H1 (cell line): Measurements from ENCODE around the gene ARPC4. TPM values are rescaled to one million over a fixed set of nuclear protein-coding genes. Genes with fewer than 3 reads are reported as not detected.

ENCODE experiments used
- CEBPB ChIP-seq: IDR thresholded peaks from 2 replicates; pipeline ENCODE4 v1.6.1; 2012; ENCODE audit warnings: low read depth, low read length
- E2F6 ChIP-seq: IDR thresholded peaks from 2 replicates; pipeline ENCODE4 v1.6.1; 2012; ENCODE audit warnings: inconsistent platforms
- PHF8 ChIP-seq: fragments of 200-600 bp; sonication (generic); conservative IDR thresholded peaks from 2 replicates; pipeline ENCODE4 v1.7.1; 2012; ENCODE audit warnings: low read depth, mild to moderate bottlenecking, inconsistent platforms, low read length, moderate library complexity
- SIX5 ChIP-seq: IDR thresholded peaks from 2 replicates; pipeline ENCODE4 v1.6.1; 2011; ENCODE audit warnings: mild to moderate bottlenecking, low read depth, low read length
- TAF1 ChIP-seq: IDR thresholded peaks from 2 replicates; pipeline ENCODE4 v1.6.1; 2011; ENCODE audit warnings: mild to moderate bottlenecking, low read depth, low read length
- TAF7 ChIP-seq: optimal IDR thresholded peaks from 2 replicates; pipeline ENCODE3; 2011; ENCODE audit warnings: low read depth, mild to moderate bottlenecking, inconsistent platforms, low read length, moderate library complexity, borderline replicate concordance
- polyA plus RNA-seq, 7 experiments: library from polyadenylated mRNA; depleted of rRNA in 3 of 7; stranded (reverse) in 5 of 7; unstranded in 2 of 7; fragments of >200 nt in 5 of 7; fragments of 200-250 nt in 2 of 7; gene quantifications; 1 replicate in 5 of 7; 2 replicates in 1 of 7; 4 replicates in 1 of 7; pipeline versions ENCODE4 v1.2.1 to v1.2.3, GENCODE V29; 2011 to 2013; ENCODE audit warnings: missing spikeins in 2 of 7, mixed read lengths in 2 of 7
- total RNA-seq: library from RNA; stranded (reverse); fragmentation: NEBNext Ultra II Directional; extraction: Animal tissue kit (Norgen Biotek cat#: 25700); gene quantifications from 2 replicates; pipeline ENCODE4 v1.2.1, GENCODE V29; 2021

ARPC4 gene
- total and polyA plus RNA-seq, 2 of the 8 experiments (the other 6 are each of a cell fraction or from before 2014, with no cell fraction given): 138 to 154 TPM

DNA sequence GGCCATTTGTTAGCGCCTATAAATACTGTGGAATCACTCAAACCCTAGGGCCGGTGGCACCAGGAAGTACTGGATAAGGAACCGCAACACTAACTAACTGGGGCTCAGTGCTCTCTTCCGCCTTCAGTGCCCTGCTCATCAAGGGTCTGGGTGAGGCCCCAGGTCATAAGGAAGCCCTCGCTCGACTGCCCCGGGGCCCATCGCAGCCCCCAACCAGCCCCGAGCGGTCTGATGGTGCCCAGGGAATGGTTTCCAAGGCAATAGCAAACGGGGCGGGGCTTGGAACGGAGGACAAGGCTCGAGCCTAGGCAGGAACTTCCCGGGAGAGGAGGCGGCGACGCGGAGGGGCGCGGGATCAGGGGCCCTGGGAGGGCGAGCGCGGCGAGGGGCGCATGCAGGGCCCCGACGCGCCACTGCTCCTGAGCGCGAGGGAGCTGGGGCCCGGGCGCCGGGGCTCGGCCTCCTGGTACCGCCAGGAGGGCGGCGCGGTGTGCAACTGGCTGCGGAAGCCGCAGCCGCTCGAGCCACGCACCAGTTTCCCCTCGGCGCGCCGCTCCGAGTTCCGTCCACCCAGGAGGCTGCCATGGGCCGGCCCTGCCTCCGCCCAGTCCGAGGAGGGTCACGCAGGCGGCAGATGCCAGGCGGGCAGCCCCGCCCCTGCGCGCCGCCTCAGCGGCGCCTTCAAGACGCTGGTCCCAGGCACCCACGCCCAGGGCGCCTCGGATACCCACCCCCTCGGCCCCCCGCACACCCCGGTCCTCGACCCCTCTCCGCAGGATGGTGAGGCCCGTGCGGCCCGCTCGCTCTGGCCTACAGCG, 16.9 kb downstream of the ARPC4 start, which contains the start of gene TTLL3 (continued):
- peak; percentile 45 for TF ChIP-seq E2F6
- peak; percentile 50 for TF ChIP-seq TAF7
- TF ChIP-seq CEBPB: no peak
- 0 out of 2 replicates have a peak, but pooled peaks have one; percentile 48 for TF ChIP-seq PHF8
- TF ChIP-seq TAF1: 0 out of 2 replicates have a peak, but pooled peaks have one; percentile 26
- no peak for TF ChIP-seq SIX5
